OCI-LY3 (cell line): ENCODE results near the gene FOXJ2.

Source experiments
- EZH2phosphoT487 ChIP-seq: fragments of 200-600 bp; shearing (Covaris generic); IDR thresholded peaks from 2 replicates; pipeline ENCODE4 v1.6.1; 2018; ENCODE audit warnings: antibody characterized with exemption, mixed run types, low read depth
- TF ChIP-seq, protein P1 (sequence below): fragments of 200-600, 300-600 bp; sonication (generic); IDR thresholded peaks from 2 replicates; pipeline ENCODE4 v1.5.1; 2014; ENCODE audit warnings: antibody characterized with exemption, low read length, low read depth

DNA sequence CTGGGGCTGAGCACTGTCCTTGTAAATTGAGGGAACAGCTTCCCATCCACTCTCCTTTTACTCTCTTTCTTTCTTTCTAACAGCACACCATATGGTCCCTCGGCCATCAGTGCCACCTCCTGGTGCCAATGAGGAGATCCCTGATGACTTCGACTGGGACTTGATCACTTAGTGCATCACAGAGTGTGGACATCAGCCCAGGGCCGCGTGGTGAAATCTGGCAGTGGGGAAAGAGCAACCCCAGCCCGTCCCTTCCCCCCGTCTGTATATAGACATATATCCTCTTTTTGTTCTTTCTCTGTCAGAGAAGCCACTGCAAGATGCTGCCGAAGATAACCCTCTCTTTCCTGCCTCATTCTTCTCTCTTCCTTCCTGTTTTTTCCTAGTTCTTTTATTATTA, 20.2 kb downstream of the FOXJ2 start:
- TF ChIP-seq, protein P1, sequence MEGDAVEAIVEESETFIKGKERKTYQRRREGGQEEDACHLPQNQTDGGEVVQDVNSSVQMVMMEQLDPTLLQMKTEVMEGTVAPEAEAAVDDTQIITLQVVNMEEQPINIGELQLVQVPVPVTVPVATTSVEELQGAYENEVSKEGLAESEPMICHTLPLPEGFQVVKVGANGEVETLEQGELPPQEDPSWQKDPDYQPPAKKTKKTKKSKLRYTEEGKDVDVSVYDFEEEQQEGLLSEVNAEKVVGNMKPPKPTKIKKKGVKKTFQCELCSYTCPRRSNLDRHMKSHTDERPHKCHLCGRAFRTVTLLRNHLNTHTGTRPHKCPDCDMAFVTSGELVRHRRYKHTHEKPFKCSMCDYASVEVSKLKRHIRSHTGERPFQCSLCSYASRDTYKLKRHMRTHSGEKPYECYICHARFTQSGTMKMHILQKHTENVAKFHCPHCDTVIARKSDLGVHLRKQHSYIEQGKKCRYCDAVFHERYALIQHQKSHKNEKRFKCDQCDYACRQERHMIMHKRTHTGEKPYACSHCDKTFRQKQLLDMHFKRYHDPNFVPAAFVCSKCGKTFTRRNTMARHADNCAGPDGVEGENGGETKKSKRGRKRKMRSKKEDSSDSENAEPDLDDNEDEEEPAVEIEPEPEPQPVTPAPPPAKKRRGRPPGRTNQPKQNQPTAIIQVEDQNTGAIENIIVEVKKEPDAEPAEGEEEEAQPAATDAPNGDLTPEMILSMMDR, result no peak
- no peak for TF ChIP-seq EZH2phosphoT487
